H1 (cell line): Measurements from ENCODE around the gene GADD45GIP1. TPM values are rescaled to one million over a fixed set of nuclear protein-coding genes. Genes with fewer than 3 reads are reported as not detected.

Experiments used
- CTCF ChIA-PET: fragments of 300-600 bp; sonication (Branson Sonifier 250); formaldehyde crosslinking; loops from one replicate; lab custom pipeline; 2021; ENCODE audit not compliant: partially characterized antibody; lab: Charles Lee
- POLR2A ChIA-PET: fragments of 300-600 bp; sonication (Branson Sonifier 250); formaldehyde crosslinking; loops from one replicate; lab custom pipeline; 2021; ENCODE audit warnings: inconsistent platforms; ENCODE audit not compliant: partially characterized antibody; lab: Charles Lee
- DNase-seq, 2 experiments: peaks; one replicate each; pipeline versions ENCODE4 v3.0.0 to v3.0.0-alpha.2; 2010 to 2022; ENCODE audit warnings: low spot score in 2 of 2, low read depth in 1 of 2, mixed read lengths in 1 of 2
- FAIRE-seq: peaks from 2 replicates; lab custom pipeline; 2011; peaks lifted over from hg19 to GRCh38; lab: Jason Lieb, UNC
- H2AFZ ChIP-seq: 2 replicates; pipeline ENCODE4 v1.8.1; 2012; ENCODE audit warnings: low read length, inconsistent platforms
- H2AK5ac ChIP-seq: 2 replicates; pipeline ENCODE4 v1.6.1; 2013; ENCODE audit warnings: low read depth, low read length
- H2BK120ac ChIP-seq: replicated peaks from 2 replicates; pipeline ENCODE3; 2013; ENCODE audit warnings: low read depth, low read length, inconsistent platforms
- H2BK12ac ChIP-seq: 2 replicates; pipeline ENCODE4 v1.6.1; 2013; ENCODE audit warnings: low read depth, low read length
- H2BK15ac ChIP-seq: 2 replicates; pipeline ENCODE4 v1.6.1; 2013; ENCODE audit warnings: low read length
- H2BK20ac ChIP-seq: 2 replicates; pipeline ENCODE4 v1.6.1; 2013; ENCODE audit warnings: low read length
- H2BK5ac ChIP-seq: 2 replicates; pipeline ENCODE4 v1.6.1; 2013; ENCODE audit warnings: low read depth, low read length
- H3K14ac ChIP-seq: 2 replicates; pipeline ENCODE4 v1.6.1; 2013; ENCODE audit warnings: inconsistent platforms; ENCODE audit not compliant: insufficient read length
- H3K18ac ChIP-seq: 2 replicates; pipeline ENCODE4 v1.6.1; 2013; ENCODE audit warnings: low read length; ENCODE audit errors: extremely low read depth
- H3K23ac ChIP-seq: 2 replicates; pipeline ENCODE4 v1.6.1; 2013; ENCODE audit warnings: inconsistent platforms; ENCODE audit not compliant: insufficient read length
- H3K23me2 ChIP-seq: 2 replicates; pipeline ENCODE4 v1.6.1; 2013; ENCODE audit warnings: low read depth, low read length
- H3K27ac ChIP-seq: 2 replicates; pipeline ENCODE4 v1.6.1; 2011; ENCODE audit warnings: low read depth, low read length, inconsistent platforms
- H3K27me3 ChIP-seq, 4 experiments: replicated peaks in 1 of 4; 1 replicate in 1 of 4; 2 replicates in 3 of 4; pipeline versions ENCODE4 v1.6.1 to v1.8.1; 2011 to 2013; ENCODE audit warnings: low read length in 3 of 4, mild to moderate bottlenecking in 3 of 4, inconsistent platforms in 2 of 4, mixed read lengths in 2 of 4, moderate library complexity in 1 of 4; ENCODE audit not compliant: control insufficient read depth in 3 of 4, insufficient read depth in 3 of 4; ENCODE audit errors: extremely low read depth in 1 of 4
- H3K36me3 ChIP-seq, 4 experiments: 2 replicates each; pipeline versions ENCODE4 v1.6.1 to v1.8.1; 2011 to 2013; ENCODE audit warnings: mild to moderate bottlenecking in 4 of 4, low read length in 3 of 4, moderate library complexity in 2 of 4, control low read depth in 1 of 4, inconsistent platforms in 1 of 4; ENCODE audit not compliant: insufficient read depth in 4 of 4, control insufficient read depth in 2 of 4
- H3K4ac ChIP-seq: replicated peaks from 2 replicates; pipeline ENCODE3; 2013; ENCODE audit warnings: low read length, low read depth, mixed read lengths, inconsistent platforms; ENCODE audit not compliant: insufficient read length
- H3K4me1 ChIP-seq, 4 experiments: replicated peaks in 1 of 4; 1 replicate in 1 of 4; 2 replicates in 3 of 4; pipeline versions ENCODE4 v1.6.1 to v1.8.1; 2011 to 2013; ENCODE audit warnings: low read length in 3 of 4, inconsistent platforms in 2 of 4, mixed read lengths in 1 of 4; ENCODE audit not compliant: insufficient read depth in 4 of 4, control insufficient read depth in 3 of 4
- H3K4me2 ChIP-seq, 2 experiments: 2 replicates each; pipeline versions ENCODE4 v1.6.1 to v1.8.1; 2011 to 2013; ENCODE audit warnings: low read depth in 2 of 2, low read length in 2 of 2, control low read depth in 1 of 2, inconsistent platforms in 1 of 2, mild to moderate bottlenecking in 1 of 2; ENCODE audit not compliant: insufficient read depth in 1 of 2
- H3K4me3 ChIP-seq, 4 experiments: fragments of 200-600, 300-600 bp in 1 of 4; sonication (generic), shearing (Covaris generic), sonication (Bioruptor Twin) in 1 of 4; 2 replicates each; pipeline versions ENCODE4 v1.5.1 to v1.8.1; 2011 to 2016; ENCODE audit warnings: low read length in 4 of 4, low read depth in 3 of 4, control low read depth in 2 of 4, inconsistent platforms in 2 of 4, mild to moderate bottlenecking in 2 of 4, mixed read lengths in 1 of 4, moderate library complexity in 1 of 4; ENCODE audit not compliant: insufficient read depth in 2 of 4; ENCODE audit errors: extremely low read depth in 1 of 4
- H3K56ac ChIP-seq: replicated peaks from 2 replicates; pipeline ENCODE3; 2013; ENCODE audit warnings: low read depth, mild to moderate bottlenecking, mixed read lengths, low read length, inconsistent platforms; ENCODE audit not compliant: insufficient read length
- H3K79me1 ChIP-seq: 2 replicates; pipeline ENCODE4 v1.6.1; 2013; ENCODE audit warnings: low read depth, low read length, control low read depth
- H3K79me2 ChIP-seq, 2 experiments: 2 replicates each; pipeline versions ENCODE4 v1.6.1 to v1.8.1; 2012 to 2013; ENCODE audit warnings: low read length in 2 of 2, mild to moderate bottlenecking in 2 of 2, inconsistent platforms in 1 of 2; ENCODE audit not compliant: insufficient read depth in 2 of 2, control insufficient read depth in 1 of 2
- H3K9ac ChIP-seq, 4 experiments: replicated peaks in 1 of 4; 1 replicate in 1 of 4; 2 replicates in 3 of 4; pipeline versions ENCODE4 v1.6.1 to v1.8.1; 2011 to 2013; ENCODE audit warnings: low read depth in 3 of 4, low read length in 3 of 4, control low read depth in 2 of 4, mild to moderate bottlenecking in 2 of 4, moderate library complexity in 2 of 4, inconsistent platforms in 1 of 4; ENCODE audit errors: extremely low read depth in 1 of 4
- H3K9me3 ChIP-seq, 2 experiments: 2 replicates each; pipeline versions ENCODE4 v1.6.1 to v1.8.1; 2012 to 2013; ENCODE audit warnings: mild to moderate bottlenecking in 2 of 2, moderate library complexity in 2 of 2, control low read depth in 1 of 2, inconsistent platforms in 1 of 2, low read depth in 1 of 2, low read length in 1 of 2, mixed read lengths in 1 of 2; ENCODE audit not compliant: insufficient read depth in 2 of 2
- H4K20me1 ChIP-seq, 2 experiments: replicated peaks in 1 of 2; 2 replicates each; pipeline versions ENCODE3 to v1.8.1; 2011 to 2013; ENCODE audit warnings: inconsistent platforms in 2 of 2, low read length in 2 of 2, mild to moderate bottlenecking in 1 of 2; ENCODE audit not compliant: insufficient read depth in 2 of 2, control insufficient read depth in 1 of 2
- H4K5ac ChIP-seq: 2 replicates; pipeline ENCODE4 v1.6.1; 2013; ENCODE audit warnings: low read length, low read depth, mixed read lengths, inconsistent platforms; ENCODE audit not compliant: insufficient read length
- H4K8ac ChIP-seq: 2 replicates; pipeline ENCODE4 v1.8.0; 2013; ENCODE audit warnings: mild to moderate bottlenecking, moderate library complexity, low read length, inconsistent platforms; ENCODE audit not compliant: insufficient read depth; ENCODE audit errors: extremely low read depth
- H4K91ac ChIP-seq: replicated peaks from 2 replicates; pipeline ENCODE3; 2013; ENCODE audit warnings: low read length, mixed read lengths, inconsistent platforms; ENCODE audit not compliant: insufficient read length
- ASH2L ChIP-seq: fragments of 200-600, 300-600 bp; sonication (generic); IDR thresholded peaks from one replicate; pipeline ENCODE4 v1.7.1; 2017; ENCODE audit warnings: low read length
- CBX5 ChIP-seq: fragments of 300-800, 300-1000 bp; sonication (generic); IDR thresholded peaks from 2 replicates; pipeline ENCODE4 v1.7.1; 2016; ENCODE audit warnings: antibody characterized with exemption, low read length, low read depth
- NANOG ChIP-seq: IDR thresholded peaks from 2 replicates; pipeline ENCODE4 v1.6.1; 2011; ENCODE audit warnings: low read length, low read depth, mild to moderate bottlenecking, inconsistent platforms; ENCODE audit not compliant: insufficient read depth, poor library complexity, severe bottlenecking
- NRF1 ChIP-seq: IDR thresholded peaks from 2 replicates; pipeline ENCODE4 v1.6.1; 2011; ENCODE audit warnings: mild to moderate bottlenecking, low read depth, low read length, improper control_type of control experiment
- POLR2AphosphoS5 ChIP-seq: IDR thresholded peaks from 2 replicates; pipeline ENCODE4 v1.6.1; 2011; ENCODE audit warnings: low read depth, low read length
- RNF2 ChIP-seq: fragments of 200-900, 300-1000 bp; sonication (generic); IDR thresholded peaks from 2 replicates; pipeline ENCODE4 v1.7.1; 2016; ENCODE audit warnings: borderline replicate concordance, low read depth, mild to moderate bottlenecking, antibody characterized with exemption, low read length; ENCODE audit not compliant: poor library complexity, severe bottlenecking; ENCODE audit errors: missing control alignments
- SIRT6 ChIP-seq: IDR thresholded peaks from one replicate; pipeline ENCODE4 v1.7.1; 2012; ENCODE audit warnings: low read length, inconsistent platforms
- TEAD4 ChIP-seq: IDR thresholded peaks from 2 replicates; pipeline ENCODE4 v1.6.1; 2012; ENCODE audit warnings: low read depth, low read length, inconsistent platforms, mixed read lengths
- WGBS, 2 experiments: shearing (Covaris generic) in 1 of 2; methylation state at CpG; one replicate each; pipeline versions ENCODE4 v1.1.6 to v1.1.7; 2013 to 2015; ENCODE audit warnings: low lambda C conversion rate in 2 of 2, mixed read lengths in 2 of 2, inconsistent platforms in 1 of 2, low coverage in 1 of 2, missing lambda C conversion rate in 1 of 2; ENCODE audit not compliant: insufficient replicate concordance in 2 of 2, insufficient coverage in 1 of 2, insufficient read length in 1 of 2; ENCODE audit errors: extremely low coverage in 1 of 2, missing lambda C conversion rate in 1 of 2; 5-methylcytosine and 5-hydroxymethylcytosine counted together
- polyA plus RNA-seq, 7 experiments: library from polyadenylated mRNA; depleted of rRNA in 3 of 7; stranded (reverse) in 5 of 7; unstranded in 2 of 7; fragments of >200 nt in 5 of 7; fragments of 200-250 nt in 2 of 7; gene quantifications; 1 replicate in 5 of 7; 2 replicates in 1 of 7; 4 replicates in 1 of 7; pipeline versions ENCODE4 v1.2.1 to v1.2.3, GENCODE V29; 2011 to 2013; ENCODE audit warnings: missing spikeins in 2 of 7, mixed read lengths in 2 of 7
- total RNA-seq: library from RNA; stranded (reverse); fragmentation: NEBNext Ultra II Directional; extraction: Animal tissue kit (Norgen Biotek cat#: 25700); gene quantifications from 2 replicates; pipeline ENCODE4 v1.2.1, GENCODE V29; 2021
- TF ChIP-seq, protein P1 (sequence below): IDR thresholded peaks from 2 replicates; pipeline ENCODE4 v1.6.1; 2012; ENCODE audit warnings: low read length, inconsistent platforms
- TF ChIP-seq, protein P2 (sequence below): IDR thresholded peaks from 2 replicates; pipeline ENCODE4 v1.6.1; 2012; ENCODE audit warnings: inconsistent platforms

Gene GADD45GIP1
- total and polyA plus RNA-seq, 2 of the 8 experiments (the other 6 are each of a cell fraction or from before 2014, with no cell fraction given): 42.2 to 42.6 TPM

DNA sequence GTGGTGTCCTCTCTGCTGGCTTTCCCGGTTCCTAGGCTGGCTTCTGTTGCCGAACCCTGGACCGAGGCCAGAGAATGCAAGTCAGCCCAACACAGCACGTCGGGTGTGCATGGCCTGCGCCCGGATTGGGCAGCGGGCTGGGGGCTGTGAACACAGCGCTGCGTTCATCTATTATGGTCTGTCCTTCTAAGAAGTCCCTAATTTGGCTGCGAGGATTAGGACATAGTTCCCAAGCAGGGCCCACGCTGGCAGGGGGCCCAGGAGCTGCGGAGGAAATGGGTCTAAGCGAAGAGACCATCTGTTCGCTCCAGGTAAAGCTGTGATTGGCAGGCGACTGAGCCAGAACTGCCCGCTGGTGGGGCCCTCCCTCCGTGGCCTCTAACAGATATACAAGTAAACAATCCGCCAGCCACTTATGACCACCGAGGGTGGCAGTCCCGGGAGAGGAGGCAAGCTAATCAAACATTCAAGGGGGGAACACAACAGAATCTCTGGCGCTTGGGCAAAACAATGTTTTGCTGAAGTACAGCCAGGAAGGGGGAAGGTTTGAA, 43.9 kb downstream of the GADD45GIP1 start:
- Histone ChIP-seq H3K4me2 (peak overlapping the region; percentile 25 to 58), H3K27me3 (peaks cover 1 to 3% (median 2%) of the 10 kb centered on the region in 4 experiments), H3K4me3 (peak overlapping the region in 2 of 4 experiments; percentile 32 to 33; a peak in 3 of 8 replicates), H2BK20ac (0 out of 2 replicates have a peak overlapping the region, but pooled peaks have one; percentile 32), H3K79me1 (no peaks in the 10 kb centered on the region), H2BK15ac (no peak overlapping the region), H4K5ac (no peak overlapping the region), H3K18ac (peak overlapping the region; percentile 65; the same call in 1 of the 2 replicates), H3K79me2 (no peaks in the 10 kb centered on the region), H2BK12ac (peak overlapping the region; percentile 72; the same call in 1 of the 2 replicates), H2AK5ac (no peak overlapping the region), H3K4me1 (peaks cover 8 to 20% (median 14%) of the 10 kb centered on the region in 4 experiments), H3K23me2 (no peaks in the 10 kb centered on the region), H3K4ac (no peak overlapping the region), H2AFZ (no peak overlapping the region), H4K8ac (peak overlapping the region; percentile 95), H3K56ac (peak overlapping the region; percentile 8), H3K9ac (peak overlapping the region in 2 of 4 experiments; percentile 14 to 45; a peak in 4 of 7 replicates), H4K91ac (peak overlapping the region; percentile 57), H3K14ac (no peak overlapping the region), H4K20me1 (no peaks in the 10 kb centered on the region), H3K36me3 (no peaks in the 10 kb centered on the region), H3K23ac (no peak overlapping the region), H2BK5ac (peak overlapping the region; percentile 66; the same call in 1 of the 2 replicates), H2BK120ac (no peak overlapping the region), H3K27ac (peak overlapping the region; percentile 42; the same call in 1 of the 2 replicates), H3K9me3 (peaks cover 0 to under 1% of the 10 kb centered on the region in 2 experiments; a peak in 1 of 4 replicates)
- FAIRE-seq (no peak), DNase-seq (peak in 1 of 2 experiments; percentile 70)
- ChIA-PET POLR2A (interaction anchor here (0.6 to 13.9 kb wide), 18 partner anchors 8 to 176 kb away, joined by 3 to 180 read pairs (median 6); partner anchors contain the start of genes CALR, DNASE2, FARSA and GCDH), CTCF (interaction anchor here (0.6 to 1.7 kb wide), 9 partner anchors 8 to 692 kb away, joined by 3 to 8 read pairs (median 4); partner anchors contain the start of gene KLF1)
- WGBS, 2 experiments: 32% methylated on average over 20 of the region's 22 CpGs; no CpG with 5 or more reads in 1 of the 2 experiments
- TF ChIP-seq CBX5 (no peak), NANOG (peak; percentile 5), ASH2L (peak; percentile 23), POLR2AphosphoS5 (no peak), RNF2 (no peak), NRF1 (no peak), SIRT6 (no peak), TEAD4 (no peak)
- TF ChIP-seq, protein P1, sequence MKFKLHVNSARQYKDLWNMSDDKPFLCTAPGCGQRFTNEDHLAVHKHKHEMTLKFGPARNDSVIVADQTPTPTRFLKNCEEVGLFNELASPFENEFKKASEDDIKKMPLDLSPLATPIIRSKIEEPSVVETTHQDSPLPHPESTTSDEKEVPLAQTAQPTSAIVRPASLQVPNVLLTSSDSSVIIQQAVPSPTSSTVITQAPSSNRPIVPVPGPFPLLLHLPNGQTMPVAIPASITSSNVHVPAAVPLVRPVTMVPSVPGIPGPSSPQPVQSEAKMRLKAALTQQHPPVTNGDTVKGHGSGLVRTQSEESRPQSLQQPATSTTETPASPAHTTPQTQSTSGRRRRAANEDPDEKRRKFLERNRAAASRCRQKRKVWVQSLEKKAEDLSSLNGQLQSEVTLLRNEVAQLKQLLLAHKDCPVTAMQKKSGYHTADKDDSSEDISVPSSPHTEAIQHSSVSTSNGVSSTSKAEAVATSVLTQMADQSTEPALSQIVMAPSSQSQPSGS: no peak
- TF ChIP-seq, protein P2, sequence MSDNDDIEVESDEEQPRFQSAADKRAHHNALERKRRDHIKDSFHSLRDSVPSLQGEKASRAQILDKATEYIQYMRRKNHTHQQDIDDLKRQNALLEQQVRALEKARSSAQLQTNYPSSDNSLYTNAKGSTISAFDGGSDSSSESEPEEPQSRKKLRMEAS: no peak
